Activated CD8-positive, alpha-beta T cell treated with anti-CD3 and anti-CD28 coated beads, Interleukin-2, amount 10 ng/mL, durations not matched to agents 7 days and 5 days (primary cell): ENCODE results near the gene C5AR1. TPM values are rescaled to one million over a fixed set of nuclear protein-coding genes. Genes with fewer than 3 reads are reported as not detected.
A peak's percentile ranks its signal among the peaks of the same experiment; 100 is the strongest.
"Not testable (repeated sequence)": the region's sequence is repeated elsewhere in the genome, so short reads cannot be mapped to it uniquely, and the experiment has no call there.

ENCODE experiments used
- ATAC-seq: fragments of 150-1000 bp; cut with Tn5 transposase; one replicate; pipeline ENCODE4 v1.10.0; 2021; ENCODE audit warnings: moderate library complexity
- CTCF ChIA-PET: fragments of 350-600 bp; sonication (Branson Sonifier 250); formaldehyde crosslinking; loops from one replicate; lab custom pipeline; 2021; ENCODE audit warnings: antibody characterized with exemption; lab: Charles Lee
- POLR2A ChIA-PET: fragments of 350-600 bp; sonication (Branson Sonifier 250); formaldehyde crosslinking; loops from one replicate; lab custom pipeline; 2021; ENCODE audit warnings: antibody characterized with exemption; lab: Charles Lee
- DNase-seq: peaks from one replicate; pipeline ENCODE4 v3.0.0-alpha.2; 2020
- H3K27ac Mint-ChIP-seq: one replicate; pipeline ENCODE4 v1.8.0; 2021; ENCODE audit warnings: mild to moderate bottlenecking, mixed read lengths
- H3K27me3 Mint-ChIP-seq: one replicate; pipeline ENCODE4 v1.8.0; 2021; ENCODE audit warnings: low read depth, mixed read lengths
- H3K36me3 Mint-ChIP-seq: one replicate; pipeline ENCODE4 v1.8.0; 2021; ENCODE audit warnings: low read depth, mixed read lengths
- H3K4me1 Mint-ChIP-seq: one replicate; pipeline ENCODE4 v1.8.0; 2021; ENCODE audit warnings: low read depth, mixed read lengths
- H3K4me3 Mint-ChIP-seq: one replicate; pipeline ENCODE4 v1.8.0; 2021; ENCODE audit warnings: mild to moderate bottlenecking, mixed read lengths
- H3K9me3 Mint-ChIP-seq: one replicate; pipeline ENCODE4 v1.8.0; 2022; ENCODE audit warnings: mixed read lengths; ENCODE audit not compliant: insufficient read depth
- total RNA-seq, 2 experiments: library from RNA; stranded (reverse); gene quantifications; one replicate each; pipeline ENCODE4 v1.2.3, GENCODE V29; 2021

Gene C5AR1
- total RNA-seq, 2 experiments from 2014 or later = 1.0 to 1.8 TPM

DNA sequence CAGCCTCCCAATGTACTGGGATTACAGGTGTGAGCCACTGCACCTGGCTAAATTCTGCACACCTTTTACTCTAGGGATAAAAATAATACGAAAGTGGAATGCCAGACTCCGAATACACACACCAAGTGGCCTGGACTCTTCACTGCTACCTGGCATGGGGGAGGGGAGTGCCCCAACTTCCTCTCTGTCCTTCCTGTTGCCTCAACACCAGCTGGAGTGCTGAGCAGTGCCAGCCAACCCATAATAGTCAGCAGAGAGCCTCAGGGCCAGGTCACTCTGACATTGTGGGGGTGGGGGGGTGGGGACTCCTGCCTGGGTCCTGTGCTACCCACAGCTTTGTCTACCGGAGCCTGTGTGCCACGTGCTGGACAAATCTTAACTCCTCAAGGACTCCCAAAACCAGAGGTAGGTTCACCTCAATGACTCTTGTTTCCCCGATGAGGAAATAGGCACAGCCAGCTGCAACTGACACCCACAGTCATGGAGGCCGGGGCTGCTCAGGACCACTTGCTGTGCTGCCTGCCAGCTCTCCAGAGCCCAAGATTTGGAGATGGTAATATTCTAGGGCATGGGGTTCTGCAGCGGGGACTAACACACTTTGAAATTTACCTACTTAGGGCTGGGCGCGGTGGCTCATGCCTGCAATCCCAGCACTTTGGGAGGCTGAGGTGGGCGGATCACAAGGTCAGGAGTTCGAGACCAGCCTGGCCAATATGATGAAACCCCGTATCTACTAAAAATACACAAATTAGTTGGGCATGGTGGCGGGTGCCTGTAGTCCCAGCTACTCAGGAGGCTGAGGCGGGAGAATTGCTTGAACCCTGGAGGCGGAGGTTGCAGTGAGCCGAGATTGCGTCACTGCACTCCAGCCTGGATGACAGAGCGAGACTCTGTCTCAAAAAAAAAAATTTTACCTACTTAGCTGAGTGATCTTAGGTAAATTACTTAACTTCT, 27.4 kb downstream of the C5AR1 start:
- ATAC-seq (peak; percentile 15), DNase-seq (peak; percentile 50)
- H3K27ac Mint-ChIP-seq = peak overlapping the region; percentile 64

GRCh38 chr19:47339196-47339880, 29.7 kb downstream of the C5AR1 start:
- peaks cover 8% of the 10 kb centered on the region for H3K4me1 Mint-ChIP-seq
- no peak for ATAC-seq
- ChIA-PET CTCF (interaction anchor here (1.1 to 1.8 kb wide), 2 partner anchors 9 to 52 kb away, joined by 3 to 8 read pairs; partner anchors contain the start of gene DHX34), POLR2A (no interaction called here)
- no peaks in the 10 kb centered on the region for H3K27me3 Mint-ChIP-seq
- H3K4me3 Mint-ChIP-seq = no peak overlapping the region
- no peaks in the 10 kb centered on the region for H3K9me3 Mint-ChIP-seq
- H3K36me3 Mint-ChIP-seq = no peaks in the 10 kb centered on the region
- no peak overlapping the region for H3K27ac Mint-ChIP-seq
- no peak for DNase-seq

More for the DNA sequence above, 27.4 kb downstream of the C5AR1 start:
- ChIA-PET POLR2A (interaction anchor here (0.5 kb wide), 1 partner anchor 12 kb away, joined by 3 read pairs; the partner anchor contains the start of gene DHX34), CTCF (interaction anchor here (1.5 kb wide), 1 partner anchor 12 kb away, joined by 12 read pairs; the partner anchor contains the start of gene DHX34)
- H3K4me3 Mint-ChIP-seq, H3K27me3 Mint-ChIP-seq, H3K4me1 Mint-ChIP-seq, H3K36me3 Mint-ChIP-seq, H3K9me3 Mint-ChIP-seq: not testable (repeated sequence)

GRCh38 chr19:47340477-47341208, 31.0 kb downstream of the C5AR1 start:
- Mint-ChIP-seq H3K27me3 (no peaks in the 10 kb centered on the region), H3K9me3 (no peaks in the 10 kb centered on the region), H3K27ac (no peak overlapping the region), H3K36me3 (no peaks in the 10 kb centered on the region), H3K4me3 (no peak overlapping the region), H3K4me1 (peaks cover 8% of the 10 kb centered on the region)
- no peak for DNase-seq
- ChIA-PET CTCF (interaction anchor here (1.1 to 1.8 kb wide), 2 partner anchors 8 to 51 kb away, joined by 3 to 8 read pairs; partner anchors contain the start of gene DHX34), POLR2A (no interaction called here)
- ATAC-seq = no peak

DNA sequence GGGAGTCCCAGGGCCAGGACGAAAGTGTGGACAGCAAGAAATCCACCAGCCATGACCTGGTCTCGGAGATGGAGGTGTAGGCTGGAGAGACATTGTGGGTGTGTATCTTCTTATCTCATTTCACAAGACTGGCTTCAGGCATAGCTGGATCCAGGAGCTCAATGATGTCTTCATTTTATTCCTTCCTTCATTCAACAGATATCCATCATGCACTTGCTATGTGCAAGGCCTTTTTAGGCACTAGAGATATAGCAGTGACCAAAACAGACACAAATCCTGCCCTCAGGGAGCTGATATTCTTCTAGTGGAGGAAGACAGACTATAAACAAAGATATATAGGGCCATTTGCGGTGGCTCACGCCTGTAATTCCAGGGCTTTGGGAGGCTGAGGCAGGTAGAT, 32.1 kb downstream of the C5AR1 start:
- no peaks in the 10 kb centered on the region for H3K9me3 Mint-ChIP-seq
- H3K27ac Mint-ChIP-seq = no peak overlapping the region
- ATAC-seq (no peak), DNase-seq (no peak)
- CTCF ChIA-PET = interaction anchor here (0.9 kb wide), 1 partner anchor 24 kb away, joined by 3 read pairs; no protein-coding TSS in a partner anchor
- no peaks in the 10 kb centered on the region for H3K27me3 Mint-ChIP-seq
- no peaks in the 10 kb centered on the region for H3K36me3 Mint-ChIP-seq
- POLR2A ChIA-PET = no interaction called here
- H3K4me1 Mint-ChIP-seq = peaks cover 1% of the 10 kb centered on the region
- no peak overlapping the region for H3K4me3 Mint-ChIP-seq

DNA sequence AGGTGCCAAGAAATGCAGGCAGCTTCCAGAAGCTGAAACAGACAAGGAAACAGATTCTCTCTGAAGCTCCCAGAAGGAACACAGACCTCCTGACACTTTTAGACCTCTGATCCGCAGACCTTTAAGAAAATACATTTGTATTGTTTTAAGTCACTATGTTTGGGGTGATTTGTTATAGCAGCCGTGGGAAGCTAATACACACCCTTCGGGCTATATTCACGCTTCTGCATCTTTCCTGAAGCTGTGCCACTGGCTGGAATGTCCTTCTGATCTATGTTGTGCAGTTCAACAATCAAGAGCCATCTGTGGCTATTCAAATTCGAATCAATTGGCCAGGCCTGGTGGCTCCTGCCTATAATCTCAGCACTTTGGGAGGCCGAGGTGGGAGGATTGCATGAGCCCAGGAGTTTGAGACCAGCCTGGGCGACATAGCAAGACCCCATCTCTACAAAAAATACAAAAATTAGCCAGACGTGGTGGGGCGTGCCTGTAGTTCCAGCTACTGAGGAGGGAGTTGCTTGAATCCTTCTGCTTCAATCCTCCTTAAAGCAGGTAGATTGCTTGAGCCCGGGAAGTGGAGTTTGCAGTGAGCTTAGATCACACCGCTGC, 33.6 kb downstream of the C5AR1 start:
- Mint-ChIP-seq H3K27me3 (no peaks in the 10 kb centered on the region), H3K36me3 (no peaks in the 10 kb centered on the region), H3K27ac (no peak overlapping the region), H3K9me3 (no peaks in the 10 kb centered on the region), H3K4me3 (no peak overlapping the region), H3K4me1 (peaks cover 1% of the 10 kb centered on the region)
- POLR2A ChIA-PET = no interaction called here
- CTCF ChIA-PET = interaction anchor here (0.7 to 1.5 kb wide), 2 partner anchors 48 to 92 kb away, joined by 3 to 6 read pairs; no protein-coding TSS in a partner anchor
- no peak for DNase-seq
- no peak for ATAC-seq

DNA sequence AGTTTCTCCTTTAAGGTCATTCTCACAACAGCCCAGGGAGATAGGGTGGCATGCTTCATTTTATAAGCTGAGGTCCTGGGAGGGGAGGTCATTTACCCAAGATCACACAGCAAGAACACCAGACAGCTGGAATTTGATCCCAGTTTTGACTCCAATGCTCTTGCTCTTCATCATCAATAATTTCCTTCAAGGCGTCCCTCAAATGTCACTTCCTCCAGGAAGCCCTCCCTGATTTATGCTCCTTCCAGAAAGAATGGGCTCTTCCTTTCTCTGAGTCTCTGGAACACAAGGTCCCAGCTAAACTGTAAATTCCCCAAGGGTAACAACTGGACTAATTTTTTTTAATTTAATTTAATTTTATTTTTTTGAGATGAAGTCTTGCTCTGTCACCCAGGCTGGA, 34.8 kb downstream of the C5AR1 start:
- ATAC-seq = no peak
- POLR2A ChIA-PET = no interaction called here
- Mint-ChIP-seq H3K27me3 (no peaks in the 10 kb centered on the region), H3K4me3 (no peak overlapping the region), H3K27ac (no peak overlapping the region), H3K36me3 (peaks cover 5% of the 10 kb centered on the region), H3K9me3 (no peaks in the 10 kb centered on the region), H3K4me1 (peaks cover 11% of the 10 kb centered on the region)
- no peak for DNase-seq
- CTCF ChIA-PET = interaction anchor here (1.5 kb wide), 1 partner anchor 47 kb away, joined by 6 read pairs; no protein-coding TSS in a partner anchor

- H3K4me1 Mint-ChIP-seq = peaks cover 23% of the 10 kb centered on the region
- not testable (repeated sequence) for H3K4me3 Mint-ChIP-seq, DNase-seq, H3K9me3 Mint-ChIP-seq, H3K27me3 Mint-ChIP-seq, H3K36me3 Mint-ChIP-seq, ATAC-seq, H3K27ac Mint-ChIP-seq
- CTCF ChIA-PET = interaction anchor here (1.0 kb wide), 1 partner anchor 14 kb away, joined by 3 read pairs; the partner anchor contains the start of gene C5AR2
- POLR2A ChIA-PET = interaction anchor here (0.7 kb wide), 1 partner anchor 46 kb away, joined by 3 read pairs; no protein-coding TSS in a partner anchor
Measured at GRCh38 chr19:47346024-47346423, 36.4 kb downstream of the C5AR1 start.

DNA sequence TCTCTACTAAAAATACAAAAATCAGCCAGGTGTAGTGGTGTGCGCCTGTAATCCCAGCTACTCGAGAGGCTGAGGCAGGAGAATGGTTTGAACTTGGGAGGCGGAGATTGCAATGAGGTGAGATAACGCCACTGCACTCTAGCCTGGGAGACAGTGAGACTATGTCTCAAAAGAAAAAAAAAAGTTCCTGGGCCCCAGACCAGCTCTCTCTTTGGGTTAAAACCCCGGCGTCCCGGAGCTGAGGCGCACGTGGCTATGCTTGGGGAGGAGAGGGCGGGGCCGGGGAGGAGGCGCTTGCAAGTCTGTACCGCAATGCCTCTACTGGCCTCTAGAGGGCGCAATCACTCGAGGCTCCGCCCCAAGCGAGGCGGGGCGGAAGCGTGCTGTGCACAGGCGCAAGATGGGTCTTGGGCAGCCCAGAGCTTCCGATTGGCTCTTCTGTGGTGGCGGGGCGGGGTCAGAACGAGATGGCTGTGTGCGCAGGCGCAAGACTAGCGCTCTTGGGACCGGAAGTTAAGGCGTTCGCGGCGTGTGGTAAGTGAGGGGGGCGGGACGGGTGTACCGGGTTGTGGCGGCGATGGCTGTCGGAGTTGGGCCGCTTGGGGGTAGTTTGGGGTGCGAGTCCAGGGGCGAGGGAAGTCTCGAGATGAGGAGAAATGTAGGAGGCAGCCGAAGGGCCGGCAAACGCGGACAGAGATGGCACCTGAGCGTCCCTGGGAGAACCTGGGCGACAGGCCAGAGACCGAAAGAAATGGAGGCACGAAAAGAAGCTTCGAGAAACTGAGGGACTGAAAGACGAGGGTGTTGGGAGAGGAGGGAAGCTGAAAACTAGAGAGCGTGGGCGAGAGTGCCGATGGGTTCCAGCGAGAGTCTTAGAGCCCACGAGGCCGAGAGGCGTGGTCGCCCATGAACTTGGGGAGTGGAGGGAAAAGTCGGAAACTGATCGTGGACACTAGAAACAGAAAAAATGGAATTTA, 39.4 kb downstream of the C5AR1 start, which contains the start of gene DHX34:
Gene DHX34 (plus strand): TSS at position 497 of the 977 bp plus-strand sequence. CDS start 3,716 bp downstream, outside the sequence.
- Mint-ChIP-seq H3K36me3 (peaks cover 17% of the 10 kb centered on the region), H3K9me3 (no peaks in the 10 kb centered on the region), H3K27ac (peak within 1 kb of the TSS; percentile 93), H3K4me3 (peak within 1 kb of the TSS; percentile 97), H3K4me1 (peaks cover 37% of the 10 kb centered on the region), H3K27me3 (no peaks in the 10 kb centered on the region)
- CTCF ChIA-PET = interaction anchor here (0.5 to 2.8 kb wide), 39 partner anchors 8 to 854 kb away, joined by 3 to 25 read pairs (median 6); partner anchors contain the start of genes C5AR1, C5AR2, INAFM1 and KPTN
- DNase-seq (peak; percentile 99), ATAC-seq (peak; percentile 99)
- POLR2A ChIA-PET = interaction anchor here (0.6 to 1.8 kb wide), 10 partner anchors 12 to 1164 kb away, joined by 3 to 5 read pairs (median 3); no protein-coding TSS in a partner anchor

GRCh38 chr19:47350630-47351029, 41.0 kb downstream of the C5AR1 start:
- Mint-ChIP-seq H3K36me3 (peaks cover 24% of the 10 kb centered on the region), H3K27me3 (no peaks in the 10 kb centered on the region), H3K4me3 (peak overlapping the region; percentile 33), H3K27ac (no peak overlapping the region), H3K4me1 (peaks cover 37% of the 10 kb centered on the region), H3K9me3 (no peaks in the 10 kb centered on the region)
- POLR2A ChIA-PET = no interaction called here
- CTCF ChIA-PET = interaction anchor here (0.9 to 2.8 kb wide), 7 partner anchors 34 to 86 kb away, joined by 3 to 15 read pairs (median 6); no protein-coding TSS in a partner anchor
- DNase-seq = no peak
- ATAC-seq = no peak
